Fibroblast of skin of abdomen (primary cell): Measurements from ENCODE around the gene RASEF. TPM values are rescaled to one million over a fixed set of nuclear protein-coding genes. Genes with fewer than 3 reads are reported as not detected.
"Not testable (repeated sequence)": the region's sequence is repeated elsewhere in the genome, so short reads cannot be mapped to it uniquely, and the experiment has no call there.

Source experiments
- DNase-seq: peaks from one replicate; pipeline ENCODE4 v3.0.0-alpha.2; 2013
- polyA plus RNA-seq, 2 experiments: library from polyadenylated mRNA; unstranded; fragments of 120-200 nt; gene quantifications; one replicate each; pipeline ENCODE4 v1.2.1, GENCODE V29; 2013; ENCODE audit not compliant: insufficient read length in 2 of 2

Gene RASEF
- polyA plus RNA-seq (2013, experiment 1 of 2; ENCODE audit: insufficient read length) = 0.23 TPM
- polyA plus RNA-seq (2013, experiment 2 of 2; ENCODE audit: insufficient read length) = 0.21 TPM

DNA sequence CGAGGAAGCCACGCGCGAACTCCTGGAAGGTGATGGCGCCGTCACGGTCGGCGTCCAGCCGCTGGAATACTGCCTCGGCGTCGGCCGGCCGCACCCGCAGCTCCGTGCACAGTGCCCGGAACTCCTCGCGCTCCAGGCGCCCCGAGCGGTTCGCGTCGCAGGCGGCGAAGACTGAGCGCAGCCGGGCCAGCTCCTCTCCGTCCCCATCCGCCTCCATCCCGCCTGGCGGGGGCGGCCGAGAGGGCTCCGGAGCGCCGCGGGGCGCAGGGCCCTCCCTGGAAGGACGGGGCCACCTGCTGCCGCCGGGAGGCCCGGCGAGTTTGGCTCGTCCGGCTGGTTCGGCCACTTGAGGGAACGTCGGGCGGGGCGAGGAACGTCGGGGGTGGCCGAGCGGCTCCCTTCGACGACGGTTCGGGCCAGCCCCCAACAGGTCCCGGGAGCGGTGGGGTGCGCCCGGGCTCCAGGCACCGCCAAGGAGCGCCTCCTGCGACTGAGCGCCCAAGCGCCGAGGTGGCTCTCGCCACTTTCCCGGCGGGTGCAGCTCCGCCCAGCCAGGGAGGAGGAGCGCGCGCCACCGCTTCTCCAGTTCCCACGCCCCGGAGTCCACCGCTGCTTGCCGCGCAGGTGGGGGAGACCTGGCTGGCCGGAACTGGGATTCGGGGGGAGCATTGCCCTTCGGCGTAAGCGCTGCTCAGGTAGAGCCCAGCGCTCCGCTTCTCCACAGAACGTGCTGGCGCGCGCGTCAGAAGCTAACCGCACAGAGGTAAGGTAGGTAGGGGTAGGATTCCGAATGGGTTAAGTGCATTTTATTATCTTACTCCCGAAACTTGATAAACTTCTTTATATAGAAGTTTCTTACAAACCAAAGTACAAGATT lies at the start of gene RASEF:
Gene RASEF, minus strand, starts transcription at position 492 of the 877 bp plus-strand sequence. Its CDS starts 275 bp downstream, at position 217.
- DNase-seq = peak; percentile 39

GRCh38 chr9:83111169-83111568 lies 48.2 kb upstream of the RASEF start:
- no peak for DNase-seq

DNA sequence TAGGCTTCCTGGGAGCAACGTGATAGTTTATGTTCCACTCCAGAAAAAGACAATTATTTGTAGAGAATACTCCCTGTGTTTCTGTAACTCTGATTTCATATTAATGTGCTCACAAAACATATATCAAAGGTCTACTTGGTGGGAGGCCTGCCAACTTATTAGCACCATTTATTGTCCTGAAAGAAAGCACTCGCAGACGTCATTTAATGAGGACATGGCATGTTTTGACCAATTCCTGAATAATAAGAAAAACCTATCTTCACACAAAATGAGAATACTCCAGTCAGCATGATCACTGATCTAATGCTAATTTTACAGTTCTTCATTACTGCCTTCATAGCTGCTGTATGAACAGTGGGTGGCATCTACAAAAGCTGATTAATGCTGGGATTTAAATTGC lies 46.4 kb upstream of the RASEF start:
- DNase-seq = no peak

- DNase-seq = no peak
Observed at GRCh38 chr9:83108208-83108607, 45.3 kb upstream of the RASEF start.

DNA sequence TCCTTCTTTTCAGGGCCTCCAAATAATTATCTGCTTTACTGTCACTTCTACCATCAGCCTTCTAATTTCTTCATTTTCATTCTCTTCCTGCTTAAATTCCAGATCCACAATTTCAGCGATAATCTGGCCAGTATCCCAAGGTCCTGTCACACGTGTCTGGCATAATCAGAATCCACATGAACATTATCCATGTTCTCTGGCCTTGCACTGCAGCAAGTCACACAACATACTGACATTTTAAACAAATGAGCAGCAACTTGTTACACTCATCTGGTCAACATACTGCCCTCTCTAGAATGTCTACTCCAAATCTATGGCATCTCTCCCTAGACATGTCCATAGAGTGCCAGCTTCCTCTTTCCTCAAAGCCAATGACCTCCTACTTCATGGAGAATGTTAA lies 43.8 kb upstream of the RASEF start:
- DNase-seq = no peak

DNA sequence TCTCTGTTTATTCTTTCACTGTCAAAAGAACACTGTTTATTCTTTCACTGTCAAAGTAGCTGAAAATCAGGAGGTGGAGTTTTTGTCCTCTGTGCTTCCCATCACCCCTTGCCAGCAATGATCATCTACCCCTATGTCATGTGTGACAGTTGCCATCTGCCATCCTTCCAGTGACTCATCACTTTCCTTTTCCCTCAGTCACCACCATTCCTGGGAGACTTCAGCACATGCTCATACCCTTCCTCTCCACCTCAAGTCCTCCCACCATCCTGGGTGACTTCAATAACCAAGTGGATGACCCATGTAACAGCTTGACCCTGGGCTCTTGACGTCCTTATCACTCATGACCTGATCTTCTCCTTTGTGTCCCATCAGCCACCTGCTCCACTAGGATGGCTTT lies 43.3 kb upstream of the RASEF start:
- no peak for DNase-seq

DNA sequence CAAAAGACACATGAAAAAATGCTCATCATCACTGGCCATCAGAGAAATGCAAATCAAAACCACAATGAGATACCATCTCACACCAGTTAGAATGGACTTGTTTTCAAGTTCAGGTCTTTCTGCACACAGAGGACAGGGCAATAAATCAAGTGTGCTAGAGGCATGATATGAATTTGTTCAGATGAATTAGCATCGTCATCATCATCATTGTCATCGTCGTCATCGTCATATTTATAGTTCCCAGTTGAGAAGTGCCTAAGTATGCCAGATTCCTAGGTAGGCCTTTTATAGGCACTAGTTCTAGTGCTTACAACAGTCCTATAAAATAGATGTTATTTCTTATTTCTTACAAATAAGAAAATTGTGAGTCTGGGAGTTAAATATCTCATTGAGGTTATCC lies 34.7 kb upstream of the RASEF start:
- DNase-seq = no peak

- not testable (repeated sequence) for DNase-seq
Observed at GRCh38 chr9:83093311-83093710, 30.4 kb upstream of the RASEF start.

- no peak for DNase-seq
Observed at GRCh38 chr9:83081846-83082245, 18.9 kb upstream of the RASEF start.

DNA sequence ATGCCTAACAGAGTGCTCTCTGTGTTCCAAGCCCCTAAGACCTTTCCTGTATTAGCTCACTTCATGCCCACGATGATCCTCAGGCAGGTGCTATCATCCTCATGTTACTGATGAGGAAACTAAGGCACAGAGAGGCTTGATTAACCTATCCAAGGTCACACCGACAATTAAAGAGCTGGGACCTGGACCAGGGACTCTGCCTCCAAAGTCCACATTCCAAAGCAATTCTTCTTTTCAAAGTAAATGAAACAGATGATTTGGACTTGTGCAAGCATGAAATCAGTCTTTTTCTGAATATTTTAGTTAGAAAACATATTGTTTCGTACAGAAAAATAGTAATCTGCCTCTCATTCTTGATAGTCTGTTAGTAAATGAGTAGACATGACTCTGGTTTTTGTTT lies 18.1 kb upstream of the RASEF start:
- DNase-seq = no peak

DNA sequence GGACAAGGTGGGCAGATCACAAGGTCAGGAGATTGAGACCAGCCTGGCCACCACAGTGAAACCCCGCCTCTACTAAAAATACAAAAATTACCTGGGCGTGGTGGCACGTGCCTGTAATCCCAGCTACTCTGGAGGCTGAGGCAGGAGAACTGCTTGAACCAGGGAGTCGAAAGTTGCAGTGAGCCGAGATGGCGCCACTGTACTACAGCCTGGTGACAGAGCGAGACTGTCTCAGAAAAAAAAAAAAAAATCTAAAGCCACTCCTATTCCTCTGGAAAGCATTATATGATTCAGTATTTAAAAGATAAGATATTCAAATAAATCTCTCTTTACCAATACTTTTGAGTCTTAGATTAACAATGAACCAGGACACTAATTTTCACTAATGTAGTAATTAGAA lies 13.0 kb upstream of the RASEF start:
- DNase-seq = not testable (repeated sequence)

GRCh38 chr9:83072498-83072897 lies 9.6 kb upstream of the RASEF start:
- not testable (repeated sequence) for DNase-seq

DNA sequence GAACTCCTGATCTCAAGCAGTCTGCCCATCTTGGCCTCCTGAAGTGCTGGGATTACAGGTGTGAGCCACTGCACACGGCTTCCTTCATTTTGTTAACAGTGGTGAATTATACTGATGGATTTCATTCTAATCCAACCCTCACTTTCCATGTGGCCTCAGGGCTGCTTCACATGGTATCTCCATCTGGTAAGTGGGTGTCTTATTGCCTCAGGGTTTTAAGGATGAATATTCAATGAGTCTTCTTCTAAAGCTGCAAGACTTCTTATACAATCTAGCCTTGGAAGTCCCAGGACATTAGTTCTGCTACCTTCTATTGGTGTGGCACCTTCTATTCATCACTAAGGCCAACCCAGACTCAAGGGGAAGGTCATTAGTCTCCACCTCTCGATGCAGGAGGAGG lies 8.7 kb upstream of the RASEF start:
- DNase-seq = no peak

DNA sequence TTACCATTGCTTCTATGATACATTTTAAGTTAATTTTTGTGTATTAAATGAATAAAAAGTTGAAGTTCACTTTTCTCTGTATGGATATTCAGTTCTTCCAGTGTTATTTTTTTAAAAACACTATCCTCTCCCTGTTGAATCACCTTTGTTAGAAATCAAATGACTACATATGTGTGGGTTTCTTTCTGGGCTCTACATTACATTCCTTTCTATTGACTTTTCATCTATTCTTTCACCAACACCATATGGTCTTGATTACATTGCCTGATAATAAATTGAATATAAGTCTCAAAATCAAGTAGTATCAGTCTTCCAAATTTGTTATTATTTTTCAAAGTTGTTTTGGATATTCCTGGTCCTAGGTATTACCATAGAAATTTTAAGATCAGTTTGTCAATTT lies 7.3 kb upstream of the RASEF start:
- DNase-seq = peak; percentile 85

DNA sequence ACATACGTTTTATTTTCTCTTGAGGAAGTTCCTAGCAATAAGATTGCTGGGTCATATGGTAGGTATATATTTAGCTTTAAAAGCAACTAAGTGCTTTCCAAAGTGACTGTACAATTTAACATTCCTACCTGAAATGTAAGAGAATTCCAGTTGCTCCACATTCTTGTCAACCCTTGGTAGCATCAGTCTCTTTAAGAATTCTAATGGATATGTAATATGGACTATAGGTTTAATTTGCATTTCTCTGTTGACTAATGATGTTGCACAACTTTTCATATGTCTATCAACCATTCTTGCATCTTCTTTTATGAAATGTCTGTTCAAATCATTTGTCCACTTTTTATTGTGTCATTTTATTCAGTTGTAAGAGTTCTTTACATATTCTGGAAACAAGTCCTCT lies 6.7 kb upstream of the RASEF start:
- peak; percentile 12 for DNase-seq

DNA sequence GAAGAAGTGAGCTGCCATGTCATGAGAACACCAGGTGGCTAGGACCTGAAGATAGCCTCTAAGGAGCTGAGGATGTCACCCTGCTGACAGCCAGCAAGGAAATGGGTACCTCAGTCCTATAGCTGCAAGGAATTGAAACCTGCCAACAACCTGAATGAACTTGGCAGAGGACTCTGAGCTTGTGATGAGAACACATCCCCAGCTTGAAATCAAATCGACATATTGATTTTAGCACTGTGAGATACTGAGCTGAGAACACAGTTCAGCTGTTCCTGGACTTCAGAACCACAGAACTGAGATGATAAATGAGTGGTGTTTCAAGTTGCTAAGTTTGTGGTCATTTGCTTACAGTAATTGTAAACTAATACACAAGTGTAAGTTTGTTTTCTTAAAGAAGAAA lies 5.5 kb upstream of the RASEF start:
- DNase-seq = no peak

DNA sequence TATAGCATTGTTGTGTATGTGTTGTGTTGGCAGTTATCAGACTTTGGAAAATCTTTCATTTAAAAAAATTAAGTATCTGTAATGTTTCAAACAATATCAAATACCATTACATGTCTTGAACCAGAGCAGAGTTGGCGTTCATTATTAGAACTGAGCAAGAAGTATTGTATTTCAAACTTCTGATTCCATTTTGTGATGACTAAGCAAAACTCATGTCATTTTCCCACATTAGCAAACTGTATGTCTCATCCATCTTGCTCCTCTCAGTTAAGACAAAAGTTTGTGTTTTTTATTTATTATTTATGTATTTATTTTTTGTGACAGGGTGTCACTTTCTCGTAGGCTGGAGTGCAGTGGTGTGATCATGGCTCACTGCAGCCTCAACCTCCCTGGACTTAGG lies 4.6 kb upstream of the RASEF start:
- DNase-seq = no peak

DNA sequence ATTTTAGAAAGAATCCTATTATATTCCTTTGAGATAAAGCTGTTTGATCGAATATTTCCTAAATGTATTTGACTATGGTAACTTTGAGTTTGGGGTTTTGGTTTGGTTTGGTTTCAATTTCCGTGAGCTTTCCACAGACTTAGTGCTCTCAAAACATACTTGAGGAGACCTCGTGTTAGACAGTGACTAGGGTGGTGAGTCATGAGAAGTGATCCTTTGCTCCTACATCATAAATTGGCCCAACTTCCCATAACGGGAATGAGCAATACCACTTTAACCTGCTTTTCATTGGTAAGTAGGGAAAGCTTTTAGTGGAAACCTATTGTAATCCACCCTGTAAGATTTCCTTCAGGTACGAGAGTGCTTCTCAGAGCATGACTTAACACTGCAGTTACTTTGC lies 3.8 kb upstream of the RASEF start:
- DNase-seq = peak; percentile 89

DNA sequence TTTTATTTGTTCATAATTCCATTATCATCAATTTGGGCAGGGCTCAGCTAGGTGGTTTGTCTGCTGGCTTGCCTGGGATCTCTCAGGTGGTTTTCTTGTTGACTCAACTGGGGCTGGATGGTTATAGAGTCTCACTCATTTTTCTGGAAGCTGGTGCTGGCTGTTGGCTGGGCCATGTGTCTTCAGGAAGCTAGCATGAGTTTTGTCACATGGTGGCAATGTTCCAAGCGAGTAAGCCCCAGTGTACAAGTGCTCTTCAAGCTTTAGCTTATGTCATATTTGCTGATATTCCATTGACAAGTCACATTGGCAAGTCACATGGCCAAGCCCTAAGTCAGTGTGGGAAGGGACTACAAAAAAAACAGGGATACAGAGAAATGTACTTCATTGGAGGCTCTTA lies 2.3 kb upstream of the RASEF start:
- DNase-seq = no peak

DNA sequence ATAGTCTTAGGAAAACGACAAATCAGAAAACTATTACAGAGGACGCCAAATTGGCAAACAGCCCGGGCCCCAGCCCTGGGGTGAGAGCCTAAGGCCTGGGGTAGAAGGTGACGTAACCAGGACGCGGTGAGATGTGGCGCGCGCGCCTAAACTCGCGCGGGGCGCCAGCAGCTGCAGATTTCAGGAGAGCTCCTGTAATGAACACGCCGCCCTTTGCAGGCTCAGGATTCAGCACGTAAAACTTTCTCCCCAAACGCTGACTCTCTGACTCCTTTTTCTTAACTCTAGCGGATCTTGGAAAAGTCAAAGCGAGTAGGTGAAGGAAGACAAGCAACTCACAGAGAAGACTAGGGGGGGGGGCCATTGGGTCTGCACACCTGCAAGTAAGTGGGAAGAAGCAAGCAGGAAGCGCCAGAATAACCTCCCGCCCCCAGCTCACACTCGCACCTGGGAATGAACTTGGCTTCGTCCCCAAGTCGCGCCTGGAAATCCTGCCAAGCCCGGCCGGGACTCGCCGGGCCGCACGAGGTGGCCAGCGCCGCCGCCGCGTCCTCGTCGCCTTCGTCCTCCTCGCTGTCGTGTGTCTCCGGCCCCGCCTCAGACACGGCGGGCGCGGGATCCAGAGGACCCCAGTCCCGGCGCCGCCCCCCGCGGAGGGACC lies 822 bp downstream of the RASEF start:
- DNase-seq = peak; percentile 40

- no peak for DNase-seq
Observed at GRCh38 chr9:83061036-83061435, 1.9 kb downstream of the RASEF start.

- DNase-seq = no peak
Observed at GRCh38 chr9:83060556-83060955, 2.4 kb downstream of the RASEF start.

DNA sequence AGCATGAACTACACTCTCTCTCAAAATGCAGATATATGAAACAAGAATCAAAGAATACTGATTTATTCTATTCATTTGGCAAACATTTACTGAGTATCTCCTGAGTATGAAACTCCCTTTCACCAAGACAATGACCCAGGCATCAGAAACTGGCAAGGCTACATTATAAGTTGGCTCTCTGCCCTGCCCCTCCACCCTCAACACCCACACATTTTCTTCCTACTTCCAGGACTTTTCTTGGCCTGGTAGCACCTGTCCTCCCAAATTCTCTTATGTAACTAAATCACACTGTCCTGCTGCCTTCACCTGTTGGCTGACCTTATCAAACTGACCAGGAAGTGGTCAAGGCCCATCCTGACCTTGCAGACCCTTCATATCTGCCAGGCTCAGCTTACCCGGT lies 3.5 kb downstream of the RASEF start:
- no peak for DNase-seq

GRCh38 chr9:83056911-83057310 lies 6.0 kb downstream of the RASEF start:
- no peak for DNase-seq
